Activated CD8-positive, alpha-beta memory T cell treated with anti-CD3 and anti-CD28 coated beads, Interleukin-2, amount 50 U/mL, for 1 hour (primary cell): ENCODE data around the gene MAPKBP1.
A peak's percentile ranks its signal among the peaks of the same experiment; 100 is the strongest.

Source experiments
- DNase-seq: peaks from one replicate; pipeline ENCODE4 v3.0.0-alpha.2; 2020; ENCODE audit errors: extremely low read depth

Gene MAPKBP1

DNA sequence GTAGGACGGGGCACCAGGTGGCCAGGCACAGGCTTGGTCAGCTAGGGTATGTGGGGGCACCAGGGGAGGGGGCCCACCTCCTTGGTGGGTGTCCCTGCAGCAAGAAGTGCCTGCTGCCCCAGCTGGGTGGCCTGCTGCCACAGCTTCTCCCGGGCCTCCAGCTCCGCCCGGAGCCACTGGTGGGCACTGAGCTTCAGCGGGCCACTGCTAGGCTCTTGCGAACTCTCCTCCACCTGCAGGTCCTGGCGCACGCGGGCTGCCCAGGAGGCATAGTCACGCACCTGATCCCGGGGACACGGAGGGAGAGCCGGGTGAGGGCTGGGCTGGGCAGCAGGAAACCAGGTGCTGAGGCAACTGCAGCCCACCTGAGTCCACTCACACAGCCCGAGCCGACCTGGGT lies 94.0 kb downstream of the MAPKBP1 start:
- DNase-seq: no peak

DNA sequence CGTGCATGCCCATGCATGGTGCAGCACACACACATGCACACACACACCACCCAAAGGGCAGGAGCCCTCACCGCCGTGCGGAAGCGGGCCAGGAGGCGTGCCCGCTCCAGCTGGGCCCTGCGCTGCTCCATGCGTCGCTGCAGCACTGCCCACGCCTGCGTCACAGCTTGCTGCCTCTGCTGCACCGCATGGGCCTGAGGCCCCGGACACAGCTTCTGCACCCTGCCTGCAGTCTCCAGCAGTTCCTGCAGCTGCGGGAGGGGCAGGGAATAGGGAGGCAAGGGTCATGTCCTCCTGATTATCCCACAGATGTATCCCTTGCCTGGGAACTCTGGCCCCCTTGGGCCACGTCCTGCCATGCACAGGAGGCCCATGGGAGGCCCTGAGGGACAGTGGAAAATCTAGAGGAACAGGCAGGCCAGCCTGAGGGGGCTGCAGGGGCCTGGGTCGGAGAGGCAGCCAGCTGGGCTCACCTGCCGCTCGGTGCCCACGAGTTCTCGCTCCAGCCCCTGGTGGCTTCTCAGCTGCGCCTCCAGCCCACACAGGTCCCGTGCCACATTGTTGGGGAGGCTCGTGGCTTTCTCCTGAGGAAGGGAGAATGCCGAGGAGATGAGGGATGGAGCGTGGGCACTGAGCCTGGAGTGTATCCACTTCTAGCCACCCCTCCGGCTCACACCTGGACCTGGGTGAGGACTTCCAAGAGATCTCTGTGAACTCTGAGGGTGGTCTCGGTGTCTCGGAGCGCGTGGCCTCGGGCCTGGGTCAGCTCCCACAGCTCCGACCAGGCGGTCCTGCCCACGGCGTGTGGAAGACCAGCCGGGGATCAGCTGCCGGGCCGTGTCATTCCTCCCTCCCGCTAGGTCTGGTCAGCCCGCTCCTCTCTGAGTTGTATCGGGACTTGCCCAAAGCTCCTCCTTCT lies 95.7 kb downstream of the MAPKBP1 start:
- DNase-seq: no peak

DNA sequence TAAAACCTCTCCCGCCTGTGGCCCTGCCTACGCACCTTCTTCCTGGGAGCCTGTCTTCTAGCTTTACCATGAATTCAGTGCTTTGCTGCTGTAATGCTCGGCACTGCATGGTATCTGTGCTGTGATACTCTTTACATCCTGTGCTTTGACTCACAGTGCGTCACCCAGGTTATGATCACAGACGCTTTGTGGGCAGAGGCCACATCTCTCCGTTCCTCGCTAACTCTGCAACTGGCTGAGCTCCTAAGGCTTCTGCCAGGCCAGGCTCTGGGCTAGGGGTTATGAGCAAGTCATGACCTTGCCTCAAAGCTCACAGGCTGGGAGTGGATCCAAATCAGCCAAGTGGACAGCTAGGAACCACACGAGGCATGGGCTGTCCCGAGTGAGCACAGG lies 96.4 kb downstream of the MAPKBP1 start:
- peak; percentile 29 for DNase-seq

DNA sequence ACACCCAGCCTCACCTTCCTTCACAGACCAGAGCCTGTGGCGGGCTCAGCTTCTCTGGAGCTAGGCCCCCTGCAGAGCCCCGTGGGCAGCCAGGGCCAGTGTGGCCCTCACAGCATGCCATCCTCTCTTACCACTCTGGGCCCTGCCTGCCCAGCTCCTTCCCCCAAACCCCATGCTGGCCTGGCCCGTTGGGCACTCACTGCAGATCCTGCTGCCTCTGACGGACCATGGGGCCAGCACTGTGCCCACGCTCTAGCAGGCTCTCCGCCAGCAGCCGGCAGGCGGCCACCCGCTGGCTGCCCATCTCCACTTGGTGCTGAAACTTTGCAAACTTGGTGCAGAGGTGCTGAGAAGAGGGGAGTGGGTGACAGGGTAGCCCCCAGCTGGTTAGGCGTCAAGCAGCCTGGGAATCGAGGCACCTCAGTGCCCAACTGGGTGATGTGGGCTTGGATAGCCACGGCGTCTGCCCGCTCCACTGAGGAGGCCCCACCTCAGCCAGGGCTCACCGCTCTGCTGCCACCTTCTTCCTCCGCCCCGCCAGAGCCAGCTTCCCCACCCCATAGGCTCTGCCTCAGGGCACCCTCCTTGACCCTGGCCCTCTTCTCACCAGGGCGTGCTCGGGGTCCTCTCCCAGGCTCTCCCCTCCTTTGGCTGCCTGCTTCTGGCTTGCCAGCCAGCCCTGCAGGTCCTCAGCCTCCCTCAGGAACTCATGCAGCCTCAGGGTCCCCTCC lies 97.1 kb downstream of the MAPKBP1 start:
- no peak for DNase-seq

DNA sequence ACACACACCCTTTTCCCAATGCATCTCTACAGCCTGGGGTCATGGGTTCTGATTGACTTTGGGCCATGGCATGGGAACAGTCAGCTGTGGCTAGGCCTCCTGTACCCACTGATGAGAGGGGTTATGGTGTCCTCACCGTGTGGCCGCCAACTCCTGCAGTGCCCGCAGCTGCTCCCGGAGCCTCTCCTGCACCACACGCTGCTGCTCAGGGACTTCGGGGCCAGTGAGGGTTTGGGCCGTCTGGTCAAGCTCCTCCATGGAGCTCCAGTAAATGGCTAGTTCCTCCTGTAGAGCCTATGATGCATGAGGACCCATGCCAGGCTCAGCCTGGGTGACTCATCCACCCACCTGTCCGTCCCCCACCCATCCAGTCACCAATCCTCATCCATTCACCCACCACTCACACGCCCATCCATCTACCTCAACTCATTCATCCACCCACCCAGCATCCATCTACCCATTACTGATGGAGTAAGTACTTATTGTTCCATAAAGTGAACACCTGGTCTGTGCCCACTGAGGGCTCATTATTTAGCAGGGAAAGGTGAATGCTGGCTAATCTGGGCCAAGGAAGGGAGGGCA lies 98.0 kb downstream of the MAPKBP1 start:
- DNase-seq: no peak

DNA sequence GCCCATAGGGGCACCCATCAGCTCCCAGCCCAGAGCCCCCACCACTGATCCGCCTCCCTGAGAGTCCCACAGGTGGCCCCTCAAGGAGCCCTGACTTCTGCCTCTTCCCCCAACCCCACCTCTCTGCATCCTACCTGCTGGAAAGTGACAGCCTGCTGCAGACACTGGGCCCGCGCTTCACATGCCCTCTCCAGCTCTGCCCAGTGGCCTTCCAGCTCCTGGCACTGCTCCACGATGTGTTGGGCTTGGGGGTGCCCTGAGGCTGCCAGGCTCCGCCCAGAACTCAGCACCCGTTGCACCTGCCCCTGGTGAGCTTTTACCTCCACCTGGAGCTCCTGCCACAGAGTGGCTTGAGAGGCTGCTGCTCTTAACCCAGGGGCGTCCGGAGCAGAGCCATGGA lies 99.4 kb downstream of the MAPKBP1 start:
- DNase-seq: no peak

DNA sequence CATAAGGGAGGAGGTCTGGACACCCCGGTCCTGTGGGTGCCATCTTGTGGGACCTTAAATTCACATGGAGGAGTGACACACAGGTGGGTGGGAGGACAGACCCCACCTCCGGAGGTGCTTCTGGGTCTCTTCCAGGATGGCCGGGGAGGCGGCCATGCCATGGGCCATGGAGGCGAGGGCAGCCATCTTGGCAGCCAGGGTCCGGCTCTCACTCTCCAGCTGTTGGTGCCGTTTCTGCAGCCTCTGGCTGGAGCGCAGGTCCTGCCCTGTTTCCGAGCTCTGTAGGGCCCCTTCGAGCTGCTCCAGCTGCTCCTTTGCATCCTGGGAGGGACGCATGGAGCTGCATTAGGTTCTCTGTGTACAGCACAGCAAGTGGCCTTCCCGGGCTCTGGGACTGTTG lies 100.5 kb downstream of the MAPKBP1 start:
- no peak for DNase-seq

DNA sequence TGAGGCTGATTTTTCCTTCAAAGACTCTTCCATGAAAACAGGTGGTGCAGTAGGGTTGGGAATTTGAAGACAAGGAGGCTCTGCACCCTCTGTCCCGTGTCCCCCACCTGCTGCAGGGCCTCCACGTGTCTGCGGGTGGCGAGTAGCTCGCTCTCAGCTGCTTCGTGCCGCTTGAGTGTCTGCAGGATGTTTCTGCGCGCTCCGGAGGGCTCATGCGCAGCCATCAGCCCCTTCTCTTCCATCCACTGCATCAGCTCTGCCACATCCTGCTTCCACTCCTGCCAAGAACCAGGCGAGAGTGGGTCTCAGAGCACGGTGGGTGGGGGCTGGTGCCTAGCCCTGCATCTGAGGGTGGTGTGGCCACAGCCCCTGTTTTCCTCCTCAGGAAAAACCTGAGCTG lies 101.7 kb downstream of the MAPKBP1 start:
- DNase-seq: no peak

DNA sequence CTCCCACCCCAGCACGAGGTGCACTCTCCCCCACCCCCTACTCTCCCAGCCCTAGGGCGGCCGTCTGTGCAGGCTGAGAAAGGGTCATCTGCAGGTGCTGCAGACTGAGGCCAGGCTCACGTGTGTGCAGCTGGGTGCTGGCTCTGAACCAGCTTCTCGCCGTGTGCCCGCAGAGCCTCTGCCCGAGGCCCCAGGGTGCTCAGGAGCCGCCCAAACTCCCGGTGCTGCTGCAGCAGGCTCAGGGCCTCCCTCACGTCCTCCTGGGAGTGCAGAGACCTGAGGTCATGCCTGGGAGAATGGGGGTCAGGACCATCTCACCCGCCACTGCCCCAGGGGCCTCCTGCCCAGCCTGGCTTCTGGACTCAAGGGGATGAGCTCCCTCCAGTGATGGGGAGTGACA lies 102.4 kb downstream of the MAPKBP1 start:
- no peak for DNase-seq
